Neural crest cell (in vitro differentiated cells): ENCODE measurements around the gene NPSR1. TPM values are rescaled to one million over a fixed set of nuclear protein-coding genes. Genes with fewer than 3 reads are reported as not detected.

Source experiments
- DNase-seq: peaks from one replicate; pipeline ENCODE4 v3.0.0; 2021; ENCODE audit warnings: low read depth, mixed read lengths, low spot score
- H3K27ac Mint-ChIP-seq: one replicate; pipeline ENCODE4 v1.8.0; 2021; ENCODE audit warnings: mild to moderate bottlenecking, mixed read lengths; ENCODE audit not compliant: unreplicated experiment
- H3K27me3 Mint-ChIP-seq: 2 replicates; pipeline ENCODE4 v1.8.0; 2021; ENCODE audit warnings: low read depth, mild to moderate bottlenecking, mixed read lengths
- H3K36me3 Mint-ChIP-seq: 2 replicates; pipeline ENCODE4 v1.8.0; 2021; ENCODE audit warnings: low read depth, mild to moderate bottlenecking, mixed read lengths
- H3K4me1 Mint-ChIP-seq: 2 replicates; pipeline ENCODE4 v1.8.0; 2021; ENCODE audit warnings: mixed read lengths
- H3K4me3 Mint-ChIP-seq: one replicate; pipeline ENCODE4 v1.8.0; 2021; ENCODE audit warnings: mild to moderate bottlenecking, mixed read lengths
- H3K9me3 Mint-ChIP-seq: 2 replicates; pipeline ENCODE4 v1.8.0; 2021; ENCODE audit warnings: mixed read lengths
- CTCF ChIP-seq: fragments of 200-600 bp; sonication (generic); conservative IDR thresholded peaks from 2 replicates; pipeline ENCODE4 v1.5.0; 2021; ENCODE audit warnings: antibody characterized with exemption, mild to moderate bottlenecking
- total RNA-seq: library from RNA; stranded (reverse); gene quantifications from 2 replicates; pipeline ENCODE4 v1.2.1, GENCODE V29; 2021

The NPSR1 gene
- total RNA-seq, 1 donor from 2014 or later: not detected

- Mint-ChIP-seq H3K27me3 (no peaks in the 10 kb centered on the region), H3K4me1 (no peaks in the 10 kb centered on the region), H3K4me3 (no peak overlapping the region), H3K9me3 (no peaks in the 10 kb centered on the region), H3K27ac (no peak overlapping the region), H3K36me3 (no peaks in the 10 kb centered on the region)
- no peak for TF ChIP-seq CTCF
- no peak for DNase-seq
Observed at GRCh38 chr7:34750636-34751035, 92.6 kb downstream of the NPSR1 start.

GRCh38 chr7:34751725-34752643, 94.0 kb downstream of the NPSR1 start:
- H3K9me3 Mint-ChIP-seq: no peaks in the 10 kb centered on the region
- peaks cover 7% of the 10 kb centered on the region for H3K4me1 Mint-ChIP-seq
- no peak for DNase-seq
- H3K27ac Mint-ChIP-seq: peak overlapping the region; percentile 54
- no peak for TF ChIP-seq CTCF
- H3K4me3 Mint-ChIP-seq: no peak overlapping the region
- H3K27me3 Mint-ChIP-seq: no peaks in the 10 kb centered on the region
- no peaks in the 10 kb centered on the region for H3K36me3 Mint-ChIP-seq

- Mint-ChIP-seq H3K9me3 (no peaks in the 10 kb centered on the region), H3K27ac (no peak overlapping the region), H3K36me3 (no peaks in the 10 kb centered on the region), H3K27me3 (no peaks in the 10 kb centered on the region), H3K4me1 (peaks cover 7% of the 10 kb centered on the region), H3K4me3 (no peak overlapping the region)
- TF ChIP-seq CTCF: no peak
- no peak for DNase-seq
Observed at GRCh38 chr7:34752929-34753328, 94.9 kb downstream of the NPSR1 start.

- H3K9me3 Mint-ChIP-seq: no peaks in the 10 kb centered on the region
- no peak overlapping the region for H3K4me3 Mint-ChIP-seq
- no peaks in the 10 kb centered on the region for H3K36me3 Mint-ChIP-seq
- no peak overlapping the region for H3K27ac Mint-ChIP-seq
- TF ChIP-seq CTCF: no peak
- H3K27me3 Mint-ChIP-seq: no peaks in the 10 kb centered on the region
- no peak for DNase-seq
- H3K4me1 Mint-ChIP-seq: peaks cover 7% of the 10 kb centered on the region
Observed at GRCh38 chr7:34755008-34755407, 97.0 kb downstream of the NPSR1 start.

- Mint-ChIP-seq H3K27ac (no peak overlapping the region), H3K9me3 (no peaks in the 10 kb centered on the region), H3K27me3 (no peaks in the 10 kb centered on the region), H3K4me1 (peaks cover 7% of the 10 kb centered on the region), H3K4me3 (no peak overlapping the region), H3K36me3 (no peaks in the 10 kb centered on the region)
- no peak for TF ChIP-seq CTCF
- no peak for DNase-seq
Observed at GRCh38 chr7:34756025-34756437, 98.0 kb downstream of the NPSR1 start.
